Progenitor cell of endocrine pancreas (in vitro differentiated cells): ENCODE data around the gene SYTL3. TPM values are rescaled to one million over a fixed set of nuclear protein-coding genes. Genes with fewer than 3 reads are reported as not detected.

Experiments
- DNase-seq: peaks from one replicate; pipeline ENCODE4 v3.0.0; 2021; ENCODE audit warnings: low spot score; ENCODE audit not compliant: unreplicated experiment
- H3K27ac Mint-ChIP-seq: 2 replicates; pipeline ENCODE4 v1.8.0; 2021; ENCODE audit warnings: mild to moderate bottlenecking, moderate library complexity, mixed read lengths
- H3K27me3 Mint-ChIP-seq: 2 replicates; pipeline ENCODE4 v1.8.0; 2021; ENCODE audit warnings: mixed read lengths
- H3K36me3 Mint-ChIP-seq: 2 replicates; pipeline ENCODE4 v1.8.0; 2022; ENCODE audit warnings: mixed read lengths; ENCODE audit not compliant: insufficient read depth
- H3K4me1 Mint-ChIP-seq: 2 replicates; pipeline ENCODE4 v1.8.0; 2021; ENCODE audit warnings: low read depth, mixed read lengths
- H3K4me3 Mint-ChIP-seq: 2 replicates; pipeline ENCODE4 v1.8.0; 2021; ENCODE audit warnings: low read depth, mild to moderate bottlenecking, moderate library complexity, mixed read lengths
- H3K9me3 Mint-ChIP-seq: 2 replicates; pipeline ENCODE4 v1.8.0; 2021; ENCODE audit warnings: low read depth, mixed read lengths
- CTCF ChIP-seq: fragments of 200-600 bp; sonication (generic); IDR thresholded peaks from one replicate; pipeline ENCODE4 v1.5.0; 2021; ENCODE audit warnings: antibody characterized with exemption, mild to moderate bottlenecking; ENCODE audit not compliant: unreplicated experiment
- total RNA-seq: library from RNA; stranded (reverse); gene quantifications from 2 replicates; pipeline ENCODE4 v1.2.1, GENCODE V29; 2021

SYTL3 gene
- total RNA-seq, 1 donor from 2014 or later: 2.1 TPM

- TF ChIP-seq CTCF: no peak
- Mint-ChIP-seq H3K27me3 (no peaks in the 10 kb centered on the region), H3K27ac (no peak overlapping the region), H3K4me1 (peaks cover 8% of the 10 kb centered on the region), H3K9me3 (no peaks in the 10 kb centered on the region), H3K4me3 (no peak overlapping the region), H3K36me3 (peaks cover 44% of the 10 kb centered on the region)
- DNase-seq: no peak
These were observed 27.9 kb upstream of the SYTL3 start for GRCh38 chr6:158621694-158622544.

GRCh38 chr6:158622545-158623190, 27.2 kb upstream of the SYTL3 start:
- Mint-ChIP-seq H3K27me3 (no peaks in the 10 kb centered on the region), H3K4me1 (peaks cover under 1% of the 10 kb centered on the region), H3K9me3 (no peaks in the 10 kb centered on the region), H3K4me3 (no peak overlapping the region), H3K36me3 (peaks cover 41% of the 10 kb centered on the region), H3K27ac (peak overlapping the region; percentile 27)
- no peak for TF ChIP-seq CTCF
- DNase-seq: no peak

- no peak overlapping the region for H3K4me3 Mint-ChIP-seq
- H3K27ac Mint-ChIP-seq: peak overlapping the region; percentile 63
- peaks cover 4% of the 10 kb centered on the region for H3K4me1 Mint-ChIP-seq
- H3K36me3 Mint-ChIP-seq: peaks cover 35% of the 10 kb centered on the region
- no peaks in the 10 kb centered on the region for H3K27me3 Mint-ChIP-seq
- DNase-seq: no peak
- no peaks in the 10 kb centered on the region for H3K9me3 Mint-ChIP-seq
- no peak for TF ChIP-seq CTCF
These were observed 24.9 kb upstream of the SYTL3 start for GRCh38 chr6:158624684-158625682.

GRCh38 chr6:158625881-158626305, 24.0 kb upstream of the SYTL3 start:
- TF ChIP-seq CTCF: no peak
- DNase-seq: no peak
- no peak overlapping the region for H3K27ac Mint-ChIP-seq
- peaks cover 4% of the 10 kb centered on the region for H3K4me1 Mint-ChIP-seq
- H3K9me3 Mint-ChIP-seq: no peaks in the 10 kb centered on the region
- H3K4me3 Mint-ChIP-seq: no peak overlapping the region
- peaks cover 26% of the 10 kb centered on the region for H3K36me3 Mint-ChIP-seq
- H3K27me3 Mint-ChIP-seq: no peaks in the 10 kb centered on the region
